Smooth muscle cell (in vitro differentiated cells): Measurements from ENCODE around the gene MAP3K9. TPM values are rescaled to one million over a fixed set of nuclear protein-coding genes. Genes with fewer than 3 reads are reported as not detected.

Source experiments
- DNase-seq: peaks from one replicate; lab custom pipeline; 2025; ENCODE audit not compliant: unreplicated experiment; lab: John Stamatoyannopoulos, UW
- H2AFZ ChIP-seq: fragments of 200-600 bp; sonication (generic); 2 replicates; pipeline ENCODE4 v1.6.0; 2016; ENCODE audit warnings: antibody characterized with exemption, low read depth, mild to moderate bottlenecking
- H3F3A ChIP-seq: fragments of 200-600 bp; sonication (generic); 2 replicates; pipeline ENCODE4 v1.6.0; 2017; ENCODE audit warnings: antibody characterized with exemption, low read depth
- H3K27ac ChIP-seq: fragments of 200-600 bp; sonication (generic); 2 replicates; pipeline ENCODE4 v1.5.1; 2016; ENCODE audit warnings: low read depth, mild to moderate bottlenecking
- H3K27me3 ChIP-seq: fragments of 200-600 bp; sonication (generic); 2 replicates; pipeline ENCODE4 v1.6.1; 2016; ENCODE audit warnings: low read depth, mild to moderate bottlenecking
- H3K36me3 ChIP-seq: fragments of 200-600 bp; sonication (generic); 2 replicates; pipeline ENCODE4 v1.5.1; 2016; ENCODE audit warnings: low read depth
- H3K4me1 ChIP-seq: fragments of 200-600 bp; sonication (generic); 2 replicates; pipeline ENCODE4 v1.5.1; 2016; ENCODE audit warnings: low read depth
- H3K4me2 ChIP-seq: fragments of 200-600 bp; sonication (generic); 2 replicates; pipeline ENCODE4 v1.6.0; 2016; ENCODE audit warnings: mild to moderate bottlenecking
- H3K4me3 ChIP-seq: fragments of 200-600 bp; sonication (generic); 2 replicates; pipeline ENCODE4 v1.5.1; 2016; ENCODE audit warnings: mild to moderate bottlenecking
- H3K79me2 ChIP-seq: fragments of 200-600 bp; sonication (generic); 2 replicates; pipeline ENCODE4 v1.6.0; 2016; ENCODE audit warnings: low read depth, mild to moderate bottlenecking
- H3K9ac ChIP-seq: fragments of 200-600 bp; sonication (generic); 2 replicates; pipeline ENCODE4 v1.6.0; 2016; ENCODE audit warnings: low read depth
- H3K9me3 ChIP-seq: fragments of 200-600 bp; sonication (generic); replicated peaks from 2 replicates; pipeline ENCODE4 v1.5.1; 2016; ENCODE audit warnings: low read depth
- H4K20me1 ChIP-seq: fragments of 200-600 bp; sonication (generic); 2 replicates; pipeline ENCODE4 v1.6.0; 2016; ENCODE audit warnings: low read depth
- CTCF ChIP-seq: fragments of 200-600 bp; sonication (generic); IDR thresholded peaks from 2 replicates; pipeline ENCODE4 v1.5.1; 2017; ENCODE audit warnings: borderline replicate concordance, mild to moderate bottlenecking, antibody characterized with exemption; ENCODE audit not compliant: insufficient read depth, poor library complexity, severe bottlenecking
- WGBS: methylation state at CpG from one replicate; pipeline ENCODE4 v1.1.7; 2016; ENCODE audit warnings: low lambda C conversion rate; 5-methylcytosine and 5-hydroxymethylcytosine counted together
- polyA plus RNA-seq: library from polyadenylated mRNA; unstranded; fragments of >200 nt; fragmentation: Nextera tagmentation; extraction: Ambion mirVana; gene quantifications from 2 replicates; pipeline ENCODE4 v1.2.1, GENCODE V29; 2016
- total RNA-seq: library from RNA; depleted of rRNA; stranded (reverse); fragments of >200 nt; gene quantifications from 2 replicates; pipeline ENCODE4 v1.2.3, GENCODE V29; 2014

MAP3K9 gene
- total and polyA plus RNA-seq, 2 experiments from 2014 or later = 0.22 to 2.4 TPM

GRCh38 chr14:70801836-70802235, 7.5 kb downstream of the MAP3K9 start:
- Histone ChIP-seq H3K9ac (no peak overlapping the region), H3K4me1 (no peaks in the 10 kb centered on the region), H3F3A (no peaks in the 10 kb centered on the region), H3K4me3 (no peak overlapping the region), H3K27ac (no peak overlapping the region), H3K36me3 (no peaks in the 10 kb centered on the region), H4K20me1 (peaks cover 28% of the 10 kb centered on the region), H3K79me2 (no peaks in the 10 kb centered on the region), H3K27me3 (peaks cover 4% of the 10 kb centered on the region), H2AFZ (no peak overlapping the region), H3K4me2 (no peak overlapping the region), H3K9me3 (no peaks in the 10 kb centered on the region)
- no peak for TF ChIP-seq CTCF
- DNase-seq = no peak
- 72% methylated on average over 5 of the region's 5 CpGs for WGBS

- H3K4me1 ChIP-seq = no peaks in the 10 kb centered on the region
- no peaks in the 10 kb centered on the region for H3F3A ChIP-seq
- no peaks in the 10 kb centered on the region for H3K36me3 ChIP-seq
- peaks cover 10% of the 10 kb centered on the region for H4K20me1 ChIP-seq
- H3K9ac ChIP-seq = no peak overlapping the region
- TF ChIP-seq CTCF = no peak
- no peak overlapping the region for H3K27ac ChIP-seq
- H3K4me3 ChIP-seq = no peak overlapping the region
- H3K9me3 ChIP-seq = no peaks in the 10 kb centered on the region
- no peak overlapping the region for H3K4me2 ChIP-seq
- H3K27me3 ChIP-seq = no peaks in the 10 kb centered on the region
- no peak overlapping the region for H2AFZ ChIP-seq
- WGBS = 93% methylated on average over 8 of the region's 8 CpGs
- DNase-seq = no peak
- no peaks in the 10 kb centered on the region for H3K79me2 ChIP-seq
Observed at GRCh38 chr14:70796551-70796950, 12.8 kb downstream of the MAP3K9 start.

DNA sequence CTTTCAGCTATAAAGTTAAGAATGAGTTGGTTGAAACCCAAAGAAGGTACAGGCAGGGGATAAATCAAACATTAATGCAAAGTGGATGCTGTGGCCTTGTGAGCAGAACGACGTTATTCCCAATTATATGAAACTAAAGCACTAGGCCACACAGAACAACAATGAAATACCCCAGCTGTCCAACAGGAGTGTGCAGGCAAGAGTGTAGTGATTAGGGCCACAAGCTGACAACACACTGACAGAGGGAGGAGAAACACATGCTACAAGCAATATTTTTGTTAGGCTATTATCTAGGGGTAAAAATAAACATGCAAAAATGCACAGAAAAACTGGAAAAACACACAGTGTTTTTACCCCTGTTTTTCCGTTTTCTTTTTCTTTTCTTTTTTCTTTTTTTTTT, 15.0 kb downstream of the MAP3K9 start:
- DNase-seq = no peak
- Histone ChIP-seq H3K4me3 (no peak overlapping the region), H3K27ac (no peak overlapping the region), H4K20me1 (peaks cover 6% of the 10 kb centered on the region), H3K4me2 (no peak overlapping the region), H3F3A (no peaks in the 10 kb centered on the region), H2AFZ (no peak overlapping the region), H3K27me3 (no peaks in the 10 kb centered on the region), H3K79me2 (no peaks in the 10 kb centered on the region), H3K4me1 (no peaks in the 10 kb centered on the region), H3K9ac (no peak overlapping the region), H3K36me3 (no peaks in the 10 kb centered on the region), H3K9me3 (no peaks in the 10 kb centered on the region)
- no peak for TF ChIP-seq CTCF
- WGBS = 94% methylated on average over 3 of the region's 3 CpGs

DNA sequence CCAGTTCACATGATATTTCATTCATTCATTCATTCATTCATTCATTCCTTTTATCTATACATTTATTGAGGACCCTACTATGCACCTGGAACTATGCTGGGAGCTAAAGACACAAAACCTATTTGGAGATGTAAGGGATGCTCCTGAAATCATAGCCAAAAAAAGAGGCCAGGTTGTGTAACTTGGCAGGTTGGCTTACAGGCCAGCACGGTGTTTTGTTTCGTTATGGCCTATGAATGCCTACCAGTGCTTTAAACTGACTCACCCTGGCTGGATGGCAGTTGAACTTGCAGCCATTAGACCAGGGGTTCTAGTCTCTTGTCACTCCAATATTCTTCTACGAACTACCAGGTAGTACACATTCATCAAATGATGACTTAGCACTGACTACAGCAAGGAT, 15.7 kb downstream of the MAP3K9 start:
- Histone ChIP-seq H3K9me3 (no peaks in the 10 kb centered on the region), H3K4me1 (no peaks in the 10 kb centered on the region), H3K36me3 (no peaks in the 10 kb centered on the region), H4K20me1 (peaks cover 6% of the 10 kb centered on the region), H2AFZ (no peak overlapping the region), H3K9ac (no peak overlapping the region), H3K27me3 (no peaks in the 10 kb centered on the region), H3K4me2 (no peak overlapping the region), H3K4me3 (no peak overlapping the region), H3K79me2 (no peaks in the 10 kb centered on the region), H3K27ac (no peak overlapping the region), H3F3A (no peaks in the 10 kb centered on the region)
- no peak for TF ChIP-seq CTCF
- WGBS = 94% methylated on average over 3 of the region's 3 CpGs
- no peak for DNase-seq
